ENCODE results near the gene BRPF1.

- TF ChIP-seq CTCF (conservative IDR thresholded peaks at IDR 0.05; ENCODE audit: low read depth in 2 of 2), result no peak
- TF ChIP-seq REST (IDR thresholded peaks at IDR 0.05; ENCODE audit: unreplicated experiment), result no peak
- TF ChIP-seq EZH2phosphoT487 (IDR thresholded peaks at IDR 0.05; ENCODE audit: unreplicated experiment), result no peak
- no peak for TF ChIP-seq STAT1 (IDR thresholded peaks at IDR 0.05; ENCODE audit: unreplicated experiment)
- TF ChIP-seq ETS1 (IDR thresholded peaks at IDR 0.05), result peak; percentile 48
- peak; percentile 78 for TF ChIP-seq CREB1 (CRISPR knock-in tag; IDR thresholded peaks at IDR 0.05; ENCODE audit: low read depth)
- TF ChIP-seq POLR2AphosphoS5 (IDR thresholded peaks at IDR 0.05; ENCODE audit: low read depth), result peak; percentile 82
- no peak for TF ChIP-seq EZH2 (IDR thresholded peaks at IDR 0.05; ENCODE audit: low read depth, unreplicated experiment)
- no peak for TF ChIP-seq ZNF331 (CRISPR knock-in tag; IDR thresholded peaks at IDR 0.05; ENCODE audit: low read depth)
- no peak for TF ChIP-seq JUNB (IDR thresholded peaks at IDR 0.05; ENCODE audit: unreplicated experiment)
These were observed at the start of gene BRPF1 for GRCh38 chr3:9731206-9732079.
